MM.1S (cell line): ENCODE measurements around the gene GRIA4.

ENCODE experiments used
- DNase-seq: peaks from one replicate; pipeline ENCODE4 v3.0.0-alpha.2; 2015
- H2AFZ ChIP-seq: fragments of 300-600 bp; sonication (generic); 2 replicates; pipeline ENCODE4 v1.6.0; 2016; ENCODE audit warnings: antibody characterized with exemption, low read length
- H3F3A ChIP-seq: fragments of 300-600 bp; sonication (generic); 2 replicates; pipeline ENCODE4 v1.6.1; 2016; ENCODE audit warnings: mild to moderate bottlenecking, antibody characterized with exemption, low read length, moderate library complexity, mixed read lengths; ENCODE audit not compliant: insufficient read depth
- H3K27ac ChIP-seq: fragments of 300-600 bp; sonication (generic); 2 replicates; pipeline ENCODE4 v1.5.1; 2016; ENCODE audit warnings: mild to moderate bottlenecking, low read length
- H3K27me3 ChIP-seq: fragments of 300-600 bp; sonication (generic); replicated peaks from 2 replicates; pipeline ENCODE4 v1.6.0; 2016; ENCODE audit warnings: low read length; ENCODE audit not compliant: insufficient read depth
- H3K36me3 ChIP-seq: fragments of 300-600 bp; sonication (generic); replicated peaks from 2 replicates; pipeline ENCODE4 v1.6.1; 2016; ENCODE audit warnings: mild to moderate bottlenecking, low read length, mixed read lengths; ENCODE audit not compliant: insufficient read depth
- H3K4me1 ChIP-seq: fragments of 300-600 bp; sonication (generic); 2 replicates; pipeline ENCODE4 v1.6.1; 2016; ENCODE audit warnings: low read length, mixed read lengths
- H3K4me2 ChIP-seq: fragments of 300-600 bp; sonication (generic); 2 replicates; pipeline ENCODE4 v1.6.0; 2016; ENCODE audit warnings: low read depth, low read length
- H3K4me3 ChIP-seq: fragments of 300-600 bp; sonication (generic); 2 replicates; pipeline ENCODE4 v1.5.1; 2016; ENCODE audit warnings: low read length, mixed read lengths
- H3K79me2 ChIP-seq: fragments of 300-600 bp; sonication (generic); 2 replicates; pipeline ENCODE4 v1.6.1; 2016; ENCODE audit warnings: mixed run types, low read length, mixed read lengths
- H3K9ac ChIP-seq: fragments of 300-600 bp; sonication (generic); 2 replicates; pipeline ENCODE4 v1.6.1; 2016; ENCODE audit warnings: low read length, mixed read lengths
- H3K9me2 ChIP-seq: fragments of 300-600 bp; sonication (generic); replicated peaks from 2 replicates; pipeline ENCODE4 v1.6.1; 2016; ENCODE audit warnings: mild to moderate bottlenecking, low read length, mixed read lengths; ENCODE audit not compliant: insufficient read depth
- H3K9me3 ChIP-seq: fragments of 300-600 bp; sonication (generic); replicated peaks from 2 replicates; pipeline ENCODE4 v1.6.1; 2016; ENCODE audit warnings: mild to moderate bottlenecking, low read length, mixed read lengths; ENCODE audit not compliant: insufficient read depth
- H4K20me1 ChIP-seq: fragments of 300-600 bp; sonication (generic); 2 replicates; pipeline ENCODE4 v1.6.1; 2016; ENCODE audit warnings: mild to moderate bottlenecking, low read length, moderate library complexity, mixed read lengths; ENCODE audit not compliant: insufficient read depth
- CTCF ChIP-seq: fragments of 300-600 bp; sonication (generic); IDR thresholded peaks from 2 replicates; pipeline ENCODE4 v1.5.1; 2016; ENCODE audit warnings: antibody characterized with exemption, low read length, mixed read lengths
- EZH2 ChIP-seq: fragments of 300-600 bp; sonication (generic); optimal IDR thresholded peaks from 2 replicates; pipeline ENCODE3; 2017; ENCODE audit warnings: low read depth, mild to moderate bottlenecking, antibody characterized with exemption, low read length, mixed read lengths
- EZH2phosphoT487 ChIP-seq: fragments of 300-600 bp; sonication (generic); IDR thresholded peaks from 2 replicates; pipeline ENCODE4 v1.6.1; 2018; ENCODE audit warnings: antibody characterized with exemption, low read length

GRIA4 gene

GRCh38 chr11:105900515-105901035 is 290.7 kb downstream of the GRIA4 start:
- Histone ChIP-seq H3K9ac (no peak overlapping the region), H3F3A (no peaks in the 10 kb centered on the region), H3K36me3 (no peaks in the 10 kb centered on the region), H3K79me2 (no peaks in the 10 kb centered on the region), H3K4me3 (no peak overlapping the region), H3K4me2 (no peak overlapping the region), H3K4me1 (no peaks in the 10 kb centered on the region), H3K9me2 (no peaks in the 10 kb centered on the region), H3K27ac (no peak overlapping the region), H2AFZ (no peak overlapping the region), H4K20me1 (no peaks in the 10 kb centered on the region), H3K9me3 (no peaks in the 10 kb centered on the region), H3K27me3 (no peaks in the 10 kb centered on the region)
- DNase-seq, result no peak
- no peak for TF ChIP-seq CTCF
- TF ChIP-seq EZH2, result no peak
- TF ChIP-seq EZH2phosphoT487, result no peak

GRCh38 chr11:105903113-105903512 is 293.2 kb downstream of the GRIA4 start:
- no peak for TF ChIP-seq EZH2
- TF ChIP-seq CTCF, result no peak
- TF ChIP-seq EZH2phosphoT487, result no peak

GRCh38 chr11:105906517-105906916 is 296.6 kb downstream of the GRIA4 start:
- no peaks in the 10 kb centered on the region for H3K27me3 ChIP-seq
- no peak overlapping the region for H2AFZ ChIP-seq
- H3F3A ChIP-seq, result no peaks in the 10 kb centered on the region
- no peak overlapping the region for H3K4me2 ChIP-seq
- H3K9me3 ChIP-seq, result no peaks in the 10 kb centered on the region
- H3K9ac ChIP-seq, result no peak overlapping the region
- no peak overlapping the region for H3K4me3 ChIP-seq
- H3K36me3 ChIP-seq, result no peaks in the 10 kb centered on the region
- no peaks in the 10 kb centered on the region for H3K9me2 ChIP-seq
- H4K20me1 ChIP-seq, result no peaks in the 10 kb centered on the region
- TF ChIP-seq EZH2phosphoT487 (no peak), CTCF (no peak), EZH2 (no peak)
- H3K4me1 ChIP-seq, result no peaks in the 10 kb centered on the region
- H3K79me2 ChIP-seq, result no peaks in the 10 kb centered on the region
- no peak overlapping the region for H3K27ac ChIP-seq
- no peak for DNase-seq

More at GRCh38 chr11:105903113-105903512, 293.2 kb downstream of the GRIA4 start:
- Histone ChIP-seq H3K9ac (no peak overlapping the region), H3K27me3 (no peaks in the 10 kb centered on the region), H3K4me1 (no peaks in the 10 kb centered on the region), H3K9me2 (no peaks in the 10 kb centered on the region), H3K36me3 (no peaks in the 10 kb centered on the region), H2AFZ (no peak overlapping the region), H3K4me2 (no peak overlapping the region), H3K4me3 (no peak overlapping the region), H3K9me3 (no peaks in the 10 kb centered on the region), H4K20me1 (no peaks in the 10 kb centered on the region), H3K79me2 (no peaks in the 10 kb centered on the region), H3K27ac (no peak overlapping the region), H3F3A (no peaks in the 10 kb centered on the region)
- no peak for DNase-seq
